HepG2 (cell line): ENCODE results near the gene DHRS4L2. TPM values are rescaled to one million over a fixed set of nuclear protein-coding genes. Genes with fewer than 3 reads are reported as not detected.
"Not testable (repeated sequence)": the region's sequence is repeated elsewhere in the genome, so short reads cannot be mapped to it uniquely, and the experiment has no call there.

Source experiments
- ATAC-seq: fragments of 200-7000 bp; cut with Tn5 transposase; 3 replicates; pipeline ENCODE4 v1.9.1; 2020; ENCODE audit warnings: mild to moderate bottlenecking, moderate library complexity
- BruUV-seq: library from RNA; stranded (reverse); fragments of 400-500 nt; replicated peaks from 2 replicates; lab custom pipeline; 2021; lab: Mats Ljungman, UMichigan
- CTCF ChIA-PET: fragments of 300-600 bp; formaldehyde crosslinking; extraction: SDS; loops from one replicate; lab custom pipeline; 2021; ENCODE audit warnings: low total read pairs, inconsistent platforms, low intra/inter-chr PET ratio; lab: Yijun Ruan, JAX
- POLR2A ChIA-PET: fragments of 350-600 bp; sonication (Branson Sonifier 250); formaldehyde crosslinking; loops from one replicate; lab custom pipeline; 2020; ENCODE audit warnings: antibody characterized with exemption, inconsistent platforms; lab: Yijun Ruan, JAX
- DNase-seq: peaks from one replicate; pipeline ENCODE4 v3.0.0-alpha.2; 2015; ENCODE audit warnings: low spot score
- FAIRE-seq: peaks from 3 replicates; lab custom pipeline; 2011; peaks lifted over from hg19 to GRCh38; lab: Jason Lieb, UNC
- H2AFZ ChIP-seq: one replicate; pipeline ENCODE4 v1.6.1; 2011; ENCODE audit warnings: low read length, inconsistent platforms
- H3K27ac ChIP-seq: fragments of 300-600 bp; 3 replicates; pipeline ENCODE4 v1.8.0; 2011; ENCODE audit warnings: mixed run types, mild to moderate bottlenecking, mixed read lengths, low read length, inconsistent platforms; ENCODE audit not compliant: insufficient read depth; ENCODE audit errors: extremely low read length
- H3K27me3 ChIP-seq, 2 experiments: fragments of 200-600 bp in 1 of 2; 2 replicates in 1 of 2; 3 replicates in 1 of 2; pipeline versions ENCODE4 v1.6.0 to v1.8.0; 2011; ENCODE audit warnings: low read length in 2 of 2, mild to moderate bottlenecking in 2 of 2, moderate library complexity in 2 of 2, inconsistent platforms in 1 of 2; ENCODE audit not compliant: insufficient read depth in 2 of 2, control insufficient read depth in 1 of 2
- H3K36me3 ChIP-seq, 2 experiments: fragments of 200-600 bp in 1 of 2; replicated peaks in 1 of 2; 2 replicates in 1 of 2; 3 replicates in 1 of 2; pipeline versions ENCODE4 v1.5.1 to v1.8.0; 2011; ENCODE audit warnings: low read length in 2 of 2, inconsistent platforms in 1 of 2; ENCODE audit not compliant: insufficient read depth in 2 of 2, control insufficient read depth in 1 of 2
- H3K4me1 ChIP-seq: 2 replicates; pipeline ENCODE4 v1.5.1; 2012; ENCODE audit warnings: low read length, inconsistent platforms; ENCODE audit not compliant: insufficient read depth
- H3K4me2 ChIP-seq: 2 replicates; pipeline ENCODE4 v1.6.0; 2011; ENCODE audit warnings: low read depth, low read length, inconsistent platforms
- H3K4me3 ChIP-seq, 3 experiments: fragments of 200-600 bp in 1 of 3; sonication (generic), shearing (Covaris generic) in 1 of 3; replicated peaks in 1 of 3; 2 replicates each; pipeline ENCODE4 v1.5.1; 2011 to 2016; ENCODE audit warnings: low read length in 3 of 3, inconsistent platforms in 2 of 3, low read depth in 2 of 3, mild to moderate bottlenecking in 2 of 3, control low read depth in 1 of 3, mixed read lengths in 1 of 3; ENCODE audit not compliant: insufficient read depth in 1 of 3
- H3K79me2 ChIP-seq: one replicate; pipeline ENCODE4 v1.6.1; 2011; ENCODE audit warnings: low read length, inconsistent platforms; ENCODE audit not compliant: insufficient read depth
- H3K9ac ChIP-seq: 2 replicates; pipeline ENCODE4 v1.6.0; 2011; ENCODE audit warnings: mild to moderate bottlenecking, low read depth, low read length, inconsistent platforms; ENCODE audit not compliant: insufficient read depth
- H3K9me3 ChIP-seq: 2 replicates; pipeline ENCODE4 v1.5.1; 2012; ENCODE audit warnings: mild to moderate bottlenecking, low read length
- H4K20me1 ChIP-seq: 2 replicates; pipeline ENCODE4 v1.6.0; 2011; ENCODE audit warnings: inconsistent platforms, mild to moderate bottlenecking, low read length, moderate library complexity; ENCODE audit not compliant: insufficient read depth
- LCORL ChIP-seq, 2 experiments: fragments of 450-650 bp in 1 of 2; sonication (generic) in 1 of 2; formaldehyde crosslinking in 1 of 2; IDR thresholded peaks; 2 replicates each; pipeline versions ENCODE4 v1.5.0 to v1.6.1; 2017 to 2020; ENCODE audit warnings: antibody characterized with exemption in 1 of 2, missing genetic modification reagents in 1 of 2
- WGBS: methylation state at CpG from one replicate; pipeline ENCODE4 v1.1.6; 2017; ENCODE audit warnings: low lambda C conversion rate; 5-methylcytosine and 5-hydroxymethylcytosine counted together
- in situ Hi-C: cut with HindIII; loops from 2 replicates; pipeline ENCODE4 v1.10.0; 2017; ENCODE audit warnings: low pct_unique_long_range_greater_than_20kb; ENCODE audit not compliant: extremely low pct_ligation_motif_present
- intact Hi-C: fragments of 100-400 bp; cut with micrococcal nuclease; formaldehyde crosslinking; loops from one replicate; pipeline ENCODE4 v1.10.0; 2022; ENCODE audit not compliant: unreplicated experiment
- polyA plus RNA-seq, 8 experiments: library from polyadenylated mRNA; depleted of rRNA in 3 of 8; stranded (reverse) in 7 of 8; unstranded in 1 of 8; fragments of >200 nt; fragmentation: Illumina TruSeq in 4 of 8; extraction: Trizol in 4 of 8; gene quantifications; 2 replicates each; pipeline versions ENCODE4 v1.2.1 to v1.2.3, GENCODE V29; 2011 to 2016; ENCODE audit warnings: low read depth in 4 of 8, missing spikeins in 1 of 8, mixed read lengths in 1 of 8; ENCODE audit not compliant: insufficient read depth in 1 of 8
- total RNA-seq, 5 experiments: library from RNA; depleted of rRNA; stranded (reverse); fragments of >200 nt; fragmentation: Illumina TruSeq; extraction: Trizol; gene quantifications; 2 replicates each; pipeline ENCODE4 v1.2.3, GENCODE V29; 2016; ENCODE audit warnings: low read depth in 1 of 5

The DHRS4L2 gene
- total and polyA plus RNA-seq, 2 of the 13 experiments (the other 11 are each of a cell fraction or from before 2014, with no cell fraction given): 24.7 to 38.2 TPM

DNA sequence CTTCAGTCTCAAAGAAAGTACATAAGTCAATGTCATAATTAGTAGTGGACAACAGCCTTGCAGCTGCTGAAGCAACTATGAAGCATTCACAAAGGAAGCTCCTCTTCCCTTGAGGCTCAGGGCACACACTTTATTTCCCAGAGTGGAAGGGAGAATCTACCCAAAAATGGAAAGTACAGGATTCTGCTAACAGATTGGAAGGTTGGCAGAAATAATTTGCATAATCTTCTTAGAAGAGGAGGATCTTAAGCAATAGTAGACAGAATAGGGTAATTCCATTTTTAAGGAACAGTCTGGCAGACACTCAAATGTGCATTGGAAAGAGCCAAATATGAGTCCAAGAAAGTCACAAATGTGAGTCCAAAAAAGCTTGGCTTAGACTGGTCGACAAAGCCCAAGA lies 2.2 kb downstream of the DHRS4L2 start:
- H3K36me3 ChIP-seq, in situ Hi-C loops, BruUV-seq, H3K79me2 ChIP-seq, H3K27me3 ChIP-seq, intact Hi-C loops, CTCF ChIA-PET, H3K27ac ChIP-seq, DNase-seq, FAIRE-seq, H3K4me3 ChIP-seq, POLR2A ChIA-PET, H3K9ac ChIP-seq, ATAC-seq, H2AFZ ChIP-seq, H3K9me3 ChIP-seq, H3K4me2 ChIP-seq, H4K20me1 ChIP-seq: not testable (repeated sequence)
- WGBS: 95% methylated on average over 1 of the region's 1 CpG
- peaks cover 46% of the 10 kb centered on the region for H3K4me1 ChIP-seq

DNA sequence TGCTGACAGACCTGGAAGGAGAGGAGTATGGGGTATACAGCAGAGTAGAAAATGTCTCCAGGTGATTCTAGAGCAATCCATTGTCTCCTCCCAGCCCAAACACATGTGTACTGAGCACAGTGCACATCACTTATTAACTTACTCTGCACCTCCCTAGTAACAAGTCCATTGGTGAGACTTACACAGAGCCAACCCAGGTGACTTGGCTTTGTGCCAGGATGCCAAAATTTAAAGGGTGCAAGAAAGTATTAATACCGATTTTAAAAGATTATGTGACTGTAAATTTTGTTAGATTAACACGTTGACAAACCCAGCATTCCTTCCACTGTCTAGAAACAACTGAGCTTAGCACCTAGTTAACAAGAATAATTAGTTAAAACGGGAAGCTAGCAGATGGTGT lies 4.3 kb downstream of the DHRS4L2 start:
- H3K79me2 ChIP-seq; H3K27me3 ChIP-seq; CTCF ChIA-PET; DNase-seq; BruUV-seq; H3K27ac ChIP-seq; H3K9me3 ChIP-seq; intact Hi-C loops; H4K20me1 ChIP-seq; FAIRE-seq; H2AFZ ChIP-seq; ATAC-seq; H3K4me3 ChIP-seq; POLR2A ChIA-PET; H3K36me3 ChIP-seq; H3K4me2 ChIP-seq; in situ Hi-C loops; H3K9ac ChIP-seq; TF ChIP-seq LCORL (CRISPR knock-in tag; IDR thresholded peaks at IDR 0.05): not testable (repeated sequence)
- H3K4me1 ChIP-seq: peaks cover 25% of the 10 kb centered on the region
- peak; percentile 95 for TF ChIP-seq LCORL (IDR thresholded peaks at IDR 0.05)
- 47% methylated on average over 3 of the region's 3 CpGs for WGBS

DNA sequence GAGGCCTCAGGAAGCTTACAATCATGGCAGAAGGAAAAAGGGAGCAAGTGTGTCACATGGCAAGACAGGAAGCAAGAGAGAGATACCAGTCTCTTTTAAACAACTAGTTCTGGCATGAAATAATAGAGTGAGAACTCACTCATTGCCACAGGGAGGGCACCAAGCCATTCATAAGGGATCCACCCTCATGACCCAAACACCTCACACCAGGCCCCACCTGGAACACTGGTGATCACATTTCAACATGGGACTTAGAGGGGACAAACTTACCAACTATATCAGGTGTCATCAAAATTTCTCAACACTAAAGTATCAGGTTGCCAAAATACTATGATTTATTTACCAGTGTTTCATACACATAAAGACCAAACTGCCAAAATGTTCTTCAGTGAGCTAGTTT lies 7.3 kb downstream of the DHRS4L2 start:
- H3K79me2 ChIP-seq, H4K20me1 ChIP-seq, ATAC-seq, H3K27me3 ChIP-seq, FAIRE-seq, H3K4me3 ChIP-seq, intact Hi-C loops, in situ Hi-C loops, H3K4me2 ChIP-seq, H2AFZ ChIP-seq, H3K27ac ChIP-seq, DNase-seq, H3K36me3 ChIP-seq, BruUV-seq, POLR2A ChIA-PET, H3K4me1 ChIP-seq, H3K9ac ChIP-seq, H3K9me3 ChIP-seq, CTCF ChIA-PET: not testable (repeated sequence)

DNA sequence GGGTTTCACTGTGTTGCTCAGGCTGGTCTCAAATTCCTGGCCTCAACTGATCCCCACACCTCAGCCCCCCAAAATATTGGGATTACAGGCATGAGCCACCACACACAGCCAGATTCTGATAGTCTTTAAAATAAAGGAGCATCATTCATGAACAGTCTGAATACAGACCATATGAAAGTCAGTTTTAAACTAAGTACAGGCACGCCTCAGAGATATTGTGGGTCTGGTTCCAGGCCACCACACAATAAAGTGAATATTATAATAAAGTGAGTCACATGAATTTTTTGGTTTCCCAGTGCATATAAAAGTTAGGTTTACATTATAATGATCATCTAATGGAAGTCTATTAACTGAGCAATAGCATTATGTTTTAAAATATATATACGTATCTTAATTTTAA lies 8.1 kb downstream of the DHRS4L2 start:
- WGBS: 49% methylated on average over 1 of the region's 2 CpGs
- H3K79me2 ChIP-seq, FAIRE-seq, BruUV-seq, ATAC-seq, intact Hi-C loops, CTCF ChIA-PET, H2AFZ ChIP-seq, in situ Hi-C loops, H4K20me1 ChIP-seq, POLR2A ChIA-PET, H3K4me3 ChIP-seq, DNase-seq, H3K4me1 ChIP-seq, H3K4me2 ChIP-seq, H3K9me3 ChIP-seq, H3K27ac ChIP-seq, H3K27me3 ChIP-seq, H3K9ac ChIP-seq, H3K36me3 ChIP-seq: not testable (repeated sequence)
